PC-9 (cell line): Measurements from ENCODE around the gene FMO2. TPM values are rescaled to one million over a fixed set of nuclear protein-coding genes. Genes with fewer than 3 reads are reported as not detected.

Source experiments
- BruUV-seq: library from RNA; stranded (reverse); fragments of 400-500 nt; replicated peaks from 2 replicates; lab custom pipeline; 2021; lab: Mats Ljungman, UMichigan
- CTCF ChIA-PET: fragments of 300-600 bp; sonication (Branson Sonifier 250); formaldehyde crosslinking; loops from one replicate; lab custom pipeline; 2022; ENCODE audit warnings: antibody characterized with exemption; lab: Charles Lee
- POLR2A ChIA-PET: fragments of 300-600 bp; sonication (Branson Sonifier 250); formaldehyde crosslinking; loops from one replicate; lab custom pipeline; 2022; ENCODE audit warnings: antibody characterized with exemption; ENCODE audit not compliant: unreplicated experiment; lab: Charles Lee
- DNase-seq, 2 experiments: peaks; one replicate each; pipeline versions ENCODE4 v3.0.0 to v3.0.0-alpha.2; 2015 to 2022; ENCODE audit warnings: mixed read lengths in 1 of 2
- H2AFZ ChIP-seq: fragments of 200-600 bp; sonication (generic); 2 replicates; pipeline ENCODE4 v1.8.1; 2017; ENCODE audit warnings: antibody characterized with exemption
- H3F3A ChIP-seq: fragments of 200-600 bp; sonication (generic); 2 replicates; pipeline ENCODE4 v1.8.1; 2017; ENCODE audit warnings: antibody characterized with exemption, mild to moderate bottlenecking, low read depth; ENCODE audit not compliant: insufficient read depth
- H3K27ac ChIP-seq: fragments of 200-600 bp; sonication (generic); 2 replicates; pipeline ENCODE4 v1.6.1; 2016; ENCODE audit warnings: mixed run types
- H3K27me3 ChIP-seq: fragments of 200-600 bp; sonication (generic); 2 replicates; pipeline ENCODE4 v1.6.1; 2016; ENCODE audit warnings: low read depth, mixed run types; ENCODE audit not compliant: insufficient read depth
- H3K36me3 ChIP-seq: fragments of 200-600 bp; sonication (generic); 2 replicates; pipeline ENCODE4 v1.6.1; 2016; ENCODE audit warnings: low read depth, mixed run types
- H3K4me1 ChIP-seq: fragments of 200-600 bp; sonication (generic); replicated peaks from 2 replicates; pipeline ENCODE4 v1.6.1; 2016; ENCODE audit warnings: mixed run types; ENCODE audit not compliant: insufficient read depth
- H3K4me2 ChIP-seq: fragments of 200-600 bp; sonication (generic); 2 replicates; pipeline ENCODE4 v1.6.1; 2017; ENCODE audit warnings: mixed run types
- H3K4me3 ChIP-seq: fragments of 200-600 bp; sonication (generic); 2 replicates; pipeline ENCODE4 v1.6.1; 2016; ENCODE audit warnings: mixed run types
- H3K79me2 ChIP-seq: fragments of 200-600 bp; sonication (generic); 2 replicates; pipeline ENCODE4 v1.6.1; 2017; ENCODE audit warnings: low read depth, mixed run types
- H3K9me2 ChIP-seq: fragments of 200-600 bp; sonication (generic); 2 replicates; pipeline ENCODE4 v1.8.1; 2017; ENCODE audit warnings: mild to moderate bottlenecking; ENCODE audit not compliant: insufficient read depth
- H3K9me3 ChIP-seq: fragments of 200-600 bp; sonication (generic); 2 replicates; pipeline ENCODE4 v1.8.1; 2016; ENCODE audit warnings: low read depth; ENCODE audit not compliant: insufficient read depth
- H4K20me1 ChIP-seq: fragments of 200-600 bp; sonication (generic); 2 replicates; pipeline ENCODE4 v1.8.1; 2017; ENCODE audit not compliant: insufficient read depth
- EZH2 ChIP-seq: fragments of 200-600 bp; sonication (generic); IDR thresholded peaks from 2 replicates; pipeline ENCODE4 v1.8.0; 2017; ENCODE audit warnings: antibody characterized with exemption, low read depth
- intact Hi-C: fragments of 100-400 bp; cut with micrococcal nuclease; formaldehyde crosslinking; loops from one replicate; pipeline ENCODE4 v1.10.0; 2022; ENCODE audit not compliant: unreplicated experiment
- total RNA-seq: library from RNA; stranded (reverse); gene quantifications from 2 replicates; pipeline ENCODE4 v1.2.3, GENCODE V29; 2021
- TF ChIP-seq, protein P1 (sequence below): fragments of 200-600 bp; sonication (generic); conservative IDR thresholded peaks from 2 replicates; pipeline ENCODE4 v1.6.1; 2017; ENCODE audit warnings: mixed run types, antibody characterized with exemption, mild to moderate bottlenecking, moderate library complexity

FMO2 gene
- total RNA-seq, 1 experiment from 2014 or later, result not detected

DNA sequence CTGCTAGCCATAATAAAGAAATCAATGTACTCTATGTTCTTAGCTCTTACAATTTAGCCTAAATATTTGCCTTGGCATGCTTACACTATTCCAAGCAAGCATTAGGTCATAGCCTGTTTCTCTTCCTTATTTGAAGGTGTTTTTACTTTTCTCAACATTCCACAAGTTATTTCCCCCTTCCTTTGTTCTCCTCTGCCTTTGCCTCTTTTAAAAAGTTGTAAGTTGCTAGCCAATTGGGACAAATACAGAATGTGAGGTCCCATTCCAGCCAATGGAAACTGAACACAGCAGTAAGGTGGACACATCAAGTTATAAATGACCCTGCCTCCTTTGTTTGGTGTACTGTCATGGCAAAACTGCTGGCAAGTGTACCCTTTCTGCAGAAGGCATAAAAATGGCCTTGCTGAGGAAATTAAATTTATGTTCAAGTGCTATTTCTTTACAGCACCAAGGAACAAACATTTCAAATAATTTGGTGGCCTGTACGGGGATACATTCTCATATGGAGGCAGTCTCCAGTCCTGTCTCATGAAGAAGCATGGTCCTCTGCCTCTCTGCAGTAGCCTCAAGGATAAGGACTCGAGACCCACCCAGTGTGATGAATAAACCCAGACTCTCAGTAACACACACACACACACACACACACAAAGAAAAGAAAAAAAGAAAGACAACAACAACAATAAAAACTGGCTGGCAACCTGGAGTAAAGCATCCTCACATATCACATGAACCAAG lies 34.4 kb downstream of the FMO2 start:
- TF ChIP-seq EZH2, result no peak
- TF ChIP-seq, protein P1, sequence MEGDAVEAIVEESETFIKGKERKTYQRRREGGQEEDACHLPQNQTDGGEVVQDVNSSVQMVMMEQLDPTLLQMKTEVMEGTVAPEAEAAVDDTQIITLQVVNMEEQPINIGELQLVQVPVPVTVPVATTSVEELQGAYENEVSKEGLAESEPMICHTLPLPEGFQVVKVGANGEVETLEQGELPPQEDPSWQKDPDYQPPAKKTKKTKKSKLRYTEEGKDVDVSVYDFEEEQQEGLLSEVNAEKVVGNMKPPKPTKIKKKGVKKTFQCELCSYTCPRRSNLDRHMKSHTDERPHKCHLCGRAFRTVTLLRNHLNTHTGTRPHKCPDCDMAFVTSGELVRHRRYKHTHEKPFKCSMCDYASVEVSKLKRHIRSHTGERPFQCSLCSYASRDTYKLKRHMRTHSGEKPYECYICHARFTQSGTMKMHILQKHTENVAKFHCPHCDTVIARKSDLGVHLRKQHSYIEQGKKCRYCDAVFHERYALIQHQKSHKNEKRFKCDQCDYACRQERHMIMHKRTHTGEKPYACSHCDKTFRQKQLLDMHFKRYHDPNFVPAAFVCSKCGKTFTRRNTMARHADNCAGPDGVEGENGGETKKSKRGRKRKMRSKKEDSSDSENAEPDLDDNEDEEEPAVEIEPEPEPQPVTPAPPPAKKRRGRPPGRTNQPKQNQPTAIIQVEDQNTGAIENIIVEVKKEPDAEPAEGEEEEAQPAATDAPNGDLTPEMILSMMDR, result no peak
- no peak for DNase-seq
- ChIA-PET CTCF (no interaction called here), POLR2A (no interaction called here)
- no peak overlapping the region for H3K4me2 ChIP-seq
- no peak overlapping the region for H3K4me3 ChIP-seq
- no peaks in the 10 kb centered on the region for H3K79me2 ChIP-seq
- no peaks in the 10 kb centered on the region for H3F3A ChIP-seq
- H3K27ac ChIP-seq, result no peak overlapping the region
- H4K20me1 ChIP-seq, result no peaks in the 10 kb centered on the region
- no peaks in the 10 kb centered on the region for H3K36me3 ChIP-seq
- no peak overlapping the region for H2AFZ ChIP-seq
- BruUV-seq, result no TSS peak
- H3K9me3 ChIP-seq, result no peaks in the 10 kb centered on the region
- H3K9me2 ChIP-seq, result no peaks in the 10 kb centered on the region
- no peaks in the 10 kb centered on the region for H3K27me3 ChIP-seq
- intact Hi-C loops, result no loop called here
- no peaks in the 10 kb centered on the region for H3K4me1 ChIP-seq

DNA sequence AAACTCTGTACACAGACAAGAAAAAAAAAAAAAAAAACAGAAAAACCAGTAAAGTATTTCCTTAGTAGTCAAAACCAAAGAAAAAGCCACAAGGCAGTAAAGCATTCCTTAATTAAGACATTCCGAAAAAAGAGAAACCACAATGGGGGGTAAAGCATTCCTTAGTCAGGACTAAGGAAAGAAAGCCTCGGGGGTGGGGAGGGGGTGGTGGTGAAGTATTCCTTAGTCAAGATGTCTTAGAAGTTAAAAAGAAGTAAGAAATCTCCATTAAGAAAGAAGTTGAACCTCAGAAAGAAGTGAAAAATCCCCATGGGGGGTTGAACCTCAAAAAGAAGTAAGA lies 35.0 kb downstream of the FMO2 start:
- Histone ChIP-seq H3K9me2 (no peaks in the 10 kb centered on the region), H3K27ac (no peak overlapping the region), H2AFZ (no peak overlapping the region), H3K9me3 (no peaks in the 10 kb centered on the region), H3K4me2 (no peak overlapping the region), H3K36me3 (no peaks in the 10 kb centered on the region), H3K4me1 (no peaks in the 10 kb centered on the region), H3K4me3 (no peak overlapping the region), H3K79me2 (no peaks in the 10 kb centered on the region), H3F3A (no peaks in the 10 kb centered on the region), H3K27me3 (no peaks in the 10 kb centered on the region), H4K20me1 (no peaks in the 10 kb centered on the region)
- BruUV-seq, result no TSS peak
- ChIA-PET POLR2A (no interaction called here), CTCF (no interaction called here)
- no peak for DNase-seq
- TF ChIP-seq EZH2, result no peak
- TF ChIP-seq, protein P1, result no peak
- intact Hi-C loops, result no loop called here

DNA sequence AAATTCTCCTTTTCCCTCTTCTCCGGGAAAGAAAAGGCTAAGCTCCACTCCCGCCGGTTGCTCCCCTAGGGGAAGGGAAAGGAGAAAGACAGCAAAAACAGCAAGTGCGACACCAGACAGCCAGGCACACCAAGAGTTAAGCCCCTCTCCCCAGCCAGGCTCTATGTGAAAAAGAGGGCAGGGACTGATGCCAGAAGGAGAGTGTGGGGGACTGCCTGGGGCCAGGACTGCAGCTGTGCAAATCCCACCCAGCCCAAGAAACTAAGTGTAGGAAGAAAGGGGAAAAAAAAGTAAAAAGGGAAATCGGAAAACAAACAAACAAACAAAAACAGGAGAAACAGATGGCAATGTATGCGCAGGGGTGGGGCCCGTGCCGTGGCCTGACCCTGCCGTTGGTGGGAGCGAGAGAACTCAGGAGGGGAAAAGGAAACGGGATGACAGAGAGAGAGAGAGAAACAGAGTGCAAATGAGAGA lies 35.5 kb downstream of the FMO2 start:
- no peak for DNase-seq
- CTCF ChIA-PET, result no interaction called here
- intact Hi-C loops, result no loop called here
- TF ChIP-seq, protein P1, result no peak
- no peak for TF ChIP-seq EZH2
- POLR2A ChIA-PET, result no interaction called here
- BruUV-seq, result no TSS peak
- H3K4me2 ChIP-seq, result no peak overlapping the region
- no peak overlapping the region for H3K4me3 ChIP-seq
- no peaks in the 10 kb centered on the region for H3K4me1 ChIP-seq
- H3K36me3 ChIP-seq, result no peaks in the 10 kb centered on the region
- H4K20me1 ChIP-seq, result no peaks in the 10 kb centered on the region
- no peaks in the 10 kb centered on the region for H3F3A ChIP-seq
- no peaks in the 10 kb centered on the region for H3K9me2 ChIP-seq
- H2AFZ ChIP-seq, result no peak overlapping the region
- H3K79me2 ChIP-seq, result no peaks in the 10 kb centered on the region
- no peaks in the 10 kb centered on the region for H3K9me3 ChIP-seq
- no peaks in the 10 kb centered on the region for H3K27me3 ChIP-seq
- H3K27ac ChIP-seq, result no peak overlapping the region
